ENCODE data around the gene ARRDC2. TPM values are rescaled to one million over a fixed set of nuclear protein-coding genes. Genes with fewer than 3 reads are reported as not detected.
A peak's percentile ranks its signal among the peaks of the same experiment; 100 is the strongest.

ARRDC2 gene
- polyA plus RNA-seq, 2 donors, result 10.9 to 24.0 TPM

- peak overlapping the region; percentile 18 to 78 for H3K27ac ChIP-seq (ENCODE audit: low read depth in 2 of 2, low read length in 1 of 2)
- H3K4me3 ChIP-seq (ENCODE audit: low read depth in 1 of 2, low read length in 2 of 2), result no peak overlapping the region
- H3K27me3 ChIP-seq (ENCODE audit: control insufficient read depth in 1 of 2, insufficient read depth in 2 of 2, low read length in 2 of 2), result no peaks in the 10 kb centered on the region
- WGBS, 2 donors, result 53 to 58% methylated on average over 17 of the region's 17 CpGs
- H3K36me3 ChIP-seq (ENCODE audit: control insufficient read depth in 2 of 2, insufficient read depth in 2 of 2, low read length in 1 of 2), result peaks cover 7 to 30% of the 10 kb centered on the region in 2 donors
- H3K4me1 ChIP-seq (ENCODE audit: control insufficient read depth in 2 of 2, insufficient read depth in 2 of 2, low read length in 1 of 2), result peaks cover 5 to 16% of the 10 kb centered on the region in 2 donors
- H3K9me3 ChIP-seq (ENCODE audit: control insufficient read depth in 2 of 2, insufficient read depth in 1 of 2, low read depth in 1 of 2, low read length in 1 of 2), result no peaks in the 10 kb centered on the region
Observed at GRCh38 chr19:18013210-18014111, 5.5 kb downstream of the ARRDC2 start.

- 81 to 82% methylated on average over 6 of the region's 6 CpGs for WGBS, 2 donors
- H3K4me3 ChIP-seq (ENCODE audit: low read depth in 1 of 2, low read length in 2 of 2), result no peak overlapping the region
- no peaks in the 10 kb centered on the region for H3K27me3 ChIP-seq (ENCODE audit: control insufficient read depth in 1 of 2, insufficient read depth in 2 of 2, low read length in 2 of 2)
- peaks cover 7 to 23% of the 10 kb centered on the region in 2 donors for H3K36me3 ChIP-seq (ENCODE audit: control insufficient read depth in 2 of 2, insufficient read depth in 2 of 2, low read length in 1 of 2)
- H3K27ac ChIP-seq (ENCODE audit: low read depth in 2 of 2, low read length in 1 of 2), result peak overlapping the region in 1 of 2 donors; percentile 78
- no peaks in the 10 kb centered on the region for H3K9me3 ChIP-seq (ENCODE audit: control insufficient read depth in 2 of 2, insufficient read depth in 1 of 2, low read depth in 1 of 2, low read length in 1 of 2)
- H3K4me1 ChIP-seq (ENCODE audit: control insufficient read depth in 2 of 2, insufficient read depth in 2 of 2, low read length in 1 of 2), result peaks cover 0 to 9% of the 10 kb centered on the region in 2 donors
Observed at GRCh38 chr19:18014197-18014596, 6.2 kb downstream of the ARRDC2 start.

GRCh38 chr19:18016209-18016910 lies 8.4 kb downstream of the ARRDC2 start:
- H3K36me3 ChIP-seq (ENCODE audit: control insufficient read depth in 2 of 2, insufficient read depth in 2 of 2, low read length in 1 of 2), result peaks cover 0 to 10% of the 10 kb centered on the region in 2 donors
- H3K9me3 ChIP-seq (ENCODE audit: control insufficient read depth in 2 of 2, insufficient read depth in 1 of 2, low read depth in 1 of 2, low read length in 1 of 2), result no peaks in the 10 kb centered on the region
- H3K27me3 ChIP-seq (ENCODE audit: control insufficient read depth in 1 of 2, insufficient read depth in 2 of 2, low read length in 2 of 2), result no peaks in the 10 kb centered on the region
- peak overlapping the region; percentile 40 to 47 for H3K27ac ChIP-seq (ENCODE audit: low read depth in 2 of 2, low read length in 1 of 2)
- H3K4me1 ChIP-seq (ENCODE audit: control insufficient read depth in 2 of 2, insufficient read depth in 2 of 2, low read length in 1 of 2), result peaks cover 9 to 16% of the 10 kb centered on the region in 2 donors
- H3K4me3 ChIP-seq (ENCODE audit: low read depth in 1 of 2, low read length in 2 of 2), result no peak overlapping the region
- WGBS, 2 donors, result 89 to 91% methylated on average over 14 of the region's 14 CpGs

GRCh38 chr19:18017275-18018083 lies 9.5 kb downstream of the ARRDC2 start:
- WGBS, 2 donors, result 71% methylated on average over 15 of the region's 15 CpGs
- Histone ChIP-seq H3K27ac (ENCODE audit: low read depth in 2 of 2, low read length in 1 of 2) (peak overlapping the region; percentile 57 to 74), H3K4me1 (ENCODE audit: control insufficient read depth in 2 of 2, insufficient read depth in 2 of 2, low read length in 1 of 2) (peaks cover 10 to 21% of the 10 kb centered on the region in 2 donors), H3K9me3 (ENCODE audit: control insufficient read depth in 2 of 2, insufficient read depth in 1 of 2, low read depth in 1 of 2, low read length in 1 of 2) (no peaks in the 10 kb centered on the region), H3K4me3 (ENCODE audit: low read depth in 1 of 2, low read length in 2 of 2) (no peak overlapping the region), H3K36me3 (ENCODE audit: control insufficient read depth in 2 of 2, insufficient read depth in 2 of 2, low read length in 1 of 2) (peaks cover 0 to 10% of the 10 kb centered on the region in 2 donors), H3K27me3 (ENCODE audit: control insufficient read depth in 1 of 2, insufficient read depth in 2 of 2, low read length in 2 of 2) (no peaks in the 10 kb centered on the region)

GRCh38 chr19:18020212-18021085 lies 12.5 kb downstream of the ARRDC2 start:
- no peaks in the 10 kb centered on the region for H3K27me3 ChIP-seq (ENCODE audit: control insufficient read depth in 1 of 2, insufficient read depth in 2 of 2, low read length in 2 of 2)
- no peaks in the 10 kb centered on the region for H3K9me3 ChIP-seq (ENCODE audit: control insufficient read depth in 2 of 2, insufficient read depth in 1 of 2, low read depth in 1 of 2, low read length in 1 of 2)
- 34 to 47% methylated on average over 13 to 16 of the region's 16 CpGs for WGBS, 2 donors
- peak overlapping the region; percentile 68 to 79 for H3K27ac ChIP-seq (ENCODE audit: low read depth in 2 of 2, low read length in 1 of 2)
- peaks cover 10 to 32% of the 10 kb centered on the region in 2 donors for H3K4me1 ChIP-seq (ENCODE audit: control insufficient read depth in 2 of 2, insufficient read depth in 2 of 2, low read length in 1 of 2)
- H3K36me3 ChIP-seq (ENCODE audit: control insufficient read depth in 2 of 2, insufficient read depth in 2 of 2, low read length in 1 of 2), result no peaks in the 10 kb centered on the region
- H3K4me3 ChIP-seq (ENCODE audit: low read depth in 1 of 2, low read length in 2 of 2), result no peak overlapping the region

GRCh38 chr19:18021121-18021755 lies 13.3 kb downstream of the ARRDC2 start:
- WGBS, 2 donors, result 27 to 29% methylated on average over 21 of the region's 21 CpGs
- no peak overlapping the region for H3K4me3 ChIP-seq (ENCODE audit: low read depth in 1 of 2, low read length in 2 of 2)

GRCh38 chr19:18023622-18024251 lies 15.8 kb downstream of the ARRDC2 start:
- H3K9me3 ChIP-seq (ENCODE audit: control insufficient read depth in 2 of 2, insufficient read depth in 1 of 2, low read depth in 1 of 2, low read length in 1 of 2), result no peaks in the 10 kb centered on the region
- no peaks in the 10 kb centered on the region for H3K36me3 ChIP-seq (ENCODE audit: control insufficient read depth in 2 of 2, insufficient read depth in 2 of 2, low read length in 1 of 2)
- H3K27me3 ChIP-seq (ENCODE audit: control insufficient read depth in 1 of 2, insufficient read depth in 2 of 2, low read length in 2 of 2), result no peaks in the 10 kb centered on the region
- H3K4me1 ChIP-seq (ENCODE audit: control insufficient read depth in 2 of 2, insufficient read depth in 2 of 2, low read length in 1 of 2), result peaks cover 10 to 28% of the 10 kb centered on the region in 2 donors
- WGBS, 2 donors, result 39 to 51% methylated on average over 23 of the region's 23 CpGs
- no peak overlapping the region for H3K4me3 ChIP-seq (ENCODE audit: low read depth in 1 of 2, low read length in 2 of 2)
- H3K27ac ChIP-seq (ENCODE audit: low read depth in 2 of 2, low read length in 1 of 2), result peak overlapping the region; percentile 74 to 78

More at GRCh38 chr19:18021121-18021755, 13.3 kb downstream of the ARRDC2 start:
- Histone ChIP-seq H3K9me3 (ENCODE audit: control insufficient read depth in 2 of 2, insufficient read depth in 1 of 2, low read depth in 1 of 2, low read length in 1 of 2) (no peaks in the 10 kb centered on the region), H3K27ac (ENCODE audit: low read depth in 2 of 2, low read length in 1 of 2) (peak overlapping the region; percentile 68 to 79), H3K27me3 (ENCODE audit: control insufficient read depth in 1 of 2, insufficient read depth in 2 of 2, low read length in 2 of 2) (no peaks in the 10 kb centered on the region), H3K4me1 (ENCODE audit: control insufficient read depth in 2 of 2, insufficient read depth in 2 of 2, low read length in 1 of 2) (peaks cover 10 to 32% of the 10 kb centered on the region in 2 donors), H3K36me3 (ENCODE audit: control insufficient read depth in 2 of 2, insufficient read depth in 2 of 2, low read length in 1 of 2) (no peaks in the 10 kb centered on the region)

- Histone ChIP-seq H3K27ac (ENCODE audit: low read depth in 2 of 2, low read length in 1 of 2) (no peak overlapping the region), H3K4me1 (ENCODE audit: control insufficient read depth in 2 of 2, insufficient read depth in 2 of 2, low read length in 1 of 2) (peaks cover 0 to 27% of the 10 kb centered on the region in 2 donors), H3K9me3 (ENCODE audit: control insufficient read depth in 2 of 2, insufficient read depth in 1 of 2, low read depth in 1 of 2, low read length in 1 of 2) (no peaks in the 10 kb centered on the region), H3K27me3 (ENCODE audit: control insufficient read depth in 1 of 2, insufficient read depth in 2 of 2, low read length in 2 of 2) (no peaks in the 10 kb centered on the region), H3K4me3 (ENCODE audit: low read depth in 1 of 2, low read length in 2 of 2) (no peak overlapping the region), H3K36me3 (ENCODE audit: control insufficient read depth in 2 of 2, insufficient read depth in 2 of 2, low read length in 1 of 2) (no peaks in the 10 kb centered on the region)
- 92 to 93% methylated on average over 4 of the region's 4 CpGs for WGBS, 2 donors
Observed at GRCh38 chr19:18027151-18027550, 19.2 kb downstream of the ARRDC2 start.
